GM12878 (cell line): ENCODE measurements around the gene MYL11. TPM values are rescaled to one million over a fixed set of nuclear protein-coding genes. Genes with fewer than 3 reads are reported as not detected.

Experiments used
- BHLHE40 ChIP-seq, 2 experiments: fragments of 450-650 bp in 1 of 2; IDR thresholded peaks; 2 replicates each; pipeline ENCODE4 v1.6.1; 2011 to 2017; ENCODE audit warnings: low read depth in 2 of 2, borderline replicate concordance in 1 of 2, improper control_type of control experiment in 1 of 2, low read length in 1 of 2, mild to moderate bottlenecking in 1 of 2
- CREM ChIP-seq: IDR thresholded peaks from 2 replicates; pipeline ENCODE4 v1.6.1; 2014; ENCODE audit warnings: antibody characterized with exemption, low read depth
- E2F8 ChIP-seq: fragments of 450-650 bp; IDR thresholded peaks from 2 replicates; pipeline ENCODE4 v1.6.1; 2018; ENCODE audit warnings: mild to moderate bottlenecking, low read depth, moderate library complexity; ENCODE audit not compliant: partially characterized antibody
- E4F1 ChIP-seq: fragments of 450-650 bp; IDR thresholded peaks from 2 replicates; pipeline ENCODE4 v1.6.1; 2018; ENCODE audit warnings: borderline replicate concordance, mild to moderate bottlenecking; ENCODE audit not compliant: partially characterized antibody
- ELK1 ChIP-seq: IDR thresholded peaks from 2 replicates; pipeline ENCODE4 v1.6.1; 2012; ENCODE audit warnings: low read depth, low read length, improper control_type of control experiment
- ETV6 ChIP-seq, 2 experiments: fragments of 450-650 bp in 1 of 2; IDR thresholded peaks in 1 of 2; conservative IDR thresholded peaks in 1 of 2; 2 replicates each; pipeline ENCODE4 v1.6.1; 2014; ENCODE audit warnings: antibody characterized with exemption in 1 of 2, borderline replicate concordance in 1 of 2, low read depth in 1 of 2, mild to moderate bottlenecking in 1 of 2, moderate library complexity in 1 of 2
- EZH2 ChIP-seq: IDR thresholded peaks from 2 replicates; pipeline ENCODE4 v1.6.1; 2012; ENCODE audit warnings: low read depth, mild to moderate bottlenecking, control low read depth, inconsistent platforms, low read length, borderline replicate concordance; ENCODE audit not compliant: control insufficient read depth
- HDAC2 ChIP-seq: fragments of 200-600 bp; sonication (generic); IDR thresholded peaks from 2 replicates; pipeline ENCODE4 v1.6.1; 2017
- IRF3 ChIP-seq: fragments of 450-650 bp; IDR thresholded peaks from 2 replicates; pipeline ENCODE4 v1.6.1; 2014; ENCODE audit warnings: mild to moderate bottlenecking
- KDM1A ChIP-seq: fragments of 200-600 bp; sonication (generic); IDR thresholded peaks from 2 replicates; pipeline ENCODE4 v1.6.1; 2016; ENCODE audit warnings: borderline replicate concordance
- MEF2B ChIP-seq: fragments of 450-650 bp; IDR thresholded peaks from 2 replicates; pipeline ENCODE4 v1.6.1; 2018; ENCODE audit warnings: mild to moderate bottlenecking, moderate library complexity; ENCODE audit not compliant: partially characterized antibody, poor library complexity, severe bottlenecking
- MYC ChIP-seq: IDR thresholded peaks from 2 replicates; pipeline ENCODE4 v1.6.1; 2011; ENCODE audit warnings: mild to moderate bottlenecking, low read length, moderate library complexity, inconsistent platforms; ENCODE audit not compliant: insufficient read depth, insufficient replicate concordance, insufficient read length, severe bottlenecking
- NFYB ChIP-seq: IDR thresholded peaks from 2 replicates; pipeline ENCODE4 v1.6.1; 2011; ENCODE audit warnings: low read depth, mild to moderate bottlenecking, low read length, improper control_type of control experiment, moderate library complexity; ENCODE audit not compliant: insufficient read depth
- PML ChIP-seq: IDR thresholded peaks from 2 replicates; pipeline ENCODE4 v1.6.1; 2012; ENCODE audit warnings: low read length, inconsistent platforms
- POLR2A ChIP-seq: IDR thresholded peaks from 2 replicates; pipeline ENCODE4 v1.6.1; 2011; ENCODE audit warnings: low read depth, mild to moderate bottlenecking, low read length
- RAD21 ChIP-seq: IDR thresholded peaks from 2 replicates; pipeline ENCODE4 v1.6.1; 2011; ENCODE audit warnings: mild to moderate bottlenecking, low read depth, low read length, moderate library complexity; ENCODE audit not compliant: insufficient read depth
- RBBP5 ChIP-seq: fragments of 200-600 bp; sonication (generic); conservative IDR thresholded peaks from 2 replicates; pipeline ENCODE4 v1.6.1; 2016
- RFX5 ChIP-seq: IDR thresholded peaks from 2 replicates; pipeline ENCODE4 v1.6.1; 2011; ENCODE audit warnings: low read depth, low read length, improper control_type of control experiment
- SMAD5 ChIP-seq: IDR thresholded peaks from 2 replicates; pipeline ENCODE4 v1.6.1; 2016; ENCODE audit warnings: antibody characterized with exemption, low read depth
- SMARCA5 ChIP-seq: fragments of 450-650 bp; IDR thresholded peaks from 2 replicates; pipeline ENCODE4 v1.6.1; 2017; ENCODE audit warnings: mild to moderate bottlenecking
- SREBF2 ChIP-seq: IDR thresholded peaks from 2 replicates; pipeline ENCODE4 v1.6.1; 2012; ENCODE audit warnings: mild to moderate bottlenecking, low read length
- YY1 ChIP-seq: IDR thresholded peaks from 2 replicates; pipeline ENCODE4 v1.6.1; 2011; ENCODE audit warnings: low read depth, mild to moderate bottlenecking, low read length
- ZNF384 ChIP-seq: IDR thresholded peaks from 2 replicates; pipeline ENCODE4 v1.6.1; 2012; ENCODE audit warnings: low read depth, mild to moderate bottlenecking, low read length, improper control_type of control experiment, borderline replicate concordance
- polyA plus RNA-seq, 11 experiments: library from polyadenylated mRNA; depleted of rRNA in 4 of 11; unstranded in 6 of 11; stranded (reverse) in 5 of 11; fragments of >200 nt; fragmentation: Nextera tagmentation in 4 of 11; fragmentation: Illumina TruSeq in 1 of 11; extraction: Ambion mirVana in 4 of 11; extraction: Trizol in 1 of 11; gene quantifications; 1 replicate in 1 of 11; 2 replicates in 10 of 11; pipeline versions ENCODE4 v1.2.1 to v1.2.3, GENCODE V29; 2011 to 2016; ENCODE audit warnings: inconsistent platforms in 2 of 11, missing spikeins in 2 of 11, low read depth in 1 of 11
- total RNA-seq, 4 experiments: library from RNA; depleted of rRNA in 3 of 4; stranded (reverse); fragments of >200 nt in 3 of 4; fragmentation: Illumina TruSeq in 1 of 4; extraction: Trizol in 1 of 4; gene quantifications; 2 replicates each; pipeline versions ENCODE4 v1.2.1 to v1.2.3, GENCODE V29; 2013 to 2021

The MYL11 gene
- total and polyA plus RNA-seq, 10 of the 15 experiments (the other 5 are each of a cell fraction or from before 2014, with no cell fraction given): 0.19 to 1.2 (median 0.61) TPM; not detected in 5

- TF ChIP-seq E2F8: no peak
- TF ChIP-seq SMAD5: no peak
- no peak for TF ChIP-seq E4F1
- TF ChIP-seq MYC: peak; percentile 31
- TF ChIP-seq RFX5: no peak
- TF ChIP-seq SMARCA5: peak; percentile 89
- no peak for TF ChIP-seq ETV6 (conservative IDR thresholded peaks at IDR 0.05 in 1 of 2, IDR thresholded peaks at IDR 0.05 in 1 of 2; ENCODE audit: borderline replicate concordance in 1 of 2, low read depth in 1 of 2)
- no peak for TF ChIP-seq IRF3
- peak; percentile 8 for TF ChIP-seq MEF2B
- peak; percentile 84; the same call in 1 of the 2 replicates for TF ChIP-seq POLR2A
- TF ChIP-seq BHLHE40 (IDR thresholded peaks at IDR 0.05; ENCODE audit: borderline replicate concordance in 1 of 2, low read depth in 2 of 2, low read length in 1 of 2): peak; percentile 93 to 99
- no peak for TF ChIP-seq EZH2
- TF ChIP-seq YY1: no peak; the same call in 1 of the 2 replicates
- no peak for TF ChIP-seq KDM1A
- TF ChIP-seq SREBF2: no peak
- no peak for TF ChIP-seq RBBP5
- 0 out of 2 replicates have a peak, but pooled peaks have one; percentile 7 for TF ChIP-seq NFYB
- no peak for TF ChIP-seq RAD21
- TF ChIP-seq ZNF384: no peak
- TF ChIP-seq CREM: peak; percentile 17; the same call in 1 of the 2 replicates
- TF ChIP-seq HDAC2: no peak
- no peak for TF ChIP-seq ELK1
- TF ChIP-seq PML: no peak; the same call in 1 of the 2 replicates
These were observed 43.1 kb downstream of the MYL11 start (continued) for GRCh38 chr16:30417529-30418349.
